ENCODE data around the gene BTBD10. TPM values are rescaled to one million over a fixed set of nuclear protein-coding genes. Genes with fewer than 3 reads are reported as not detected.
"Not testable (repeated sequence)": the region's sequence is repeated elsewhere in the genome, so short reads cannot be mapped to it uniquely, and the experiment has no call there.

The BTBD10 gene
- total RNA-seq, 2 donors from 2014 or later = 19.8 to 21.5 TPM

DNA sequence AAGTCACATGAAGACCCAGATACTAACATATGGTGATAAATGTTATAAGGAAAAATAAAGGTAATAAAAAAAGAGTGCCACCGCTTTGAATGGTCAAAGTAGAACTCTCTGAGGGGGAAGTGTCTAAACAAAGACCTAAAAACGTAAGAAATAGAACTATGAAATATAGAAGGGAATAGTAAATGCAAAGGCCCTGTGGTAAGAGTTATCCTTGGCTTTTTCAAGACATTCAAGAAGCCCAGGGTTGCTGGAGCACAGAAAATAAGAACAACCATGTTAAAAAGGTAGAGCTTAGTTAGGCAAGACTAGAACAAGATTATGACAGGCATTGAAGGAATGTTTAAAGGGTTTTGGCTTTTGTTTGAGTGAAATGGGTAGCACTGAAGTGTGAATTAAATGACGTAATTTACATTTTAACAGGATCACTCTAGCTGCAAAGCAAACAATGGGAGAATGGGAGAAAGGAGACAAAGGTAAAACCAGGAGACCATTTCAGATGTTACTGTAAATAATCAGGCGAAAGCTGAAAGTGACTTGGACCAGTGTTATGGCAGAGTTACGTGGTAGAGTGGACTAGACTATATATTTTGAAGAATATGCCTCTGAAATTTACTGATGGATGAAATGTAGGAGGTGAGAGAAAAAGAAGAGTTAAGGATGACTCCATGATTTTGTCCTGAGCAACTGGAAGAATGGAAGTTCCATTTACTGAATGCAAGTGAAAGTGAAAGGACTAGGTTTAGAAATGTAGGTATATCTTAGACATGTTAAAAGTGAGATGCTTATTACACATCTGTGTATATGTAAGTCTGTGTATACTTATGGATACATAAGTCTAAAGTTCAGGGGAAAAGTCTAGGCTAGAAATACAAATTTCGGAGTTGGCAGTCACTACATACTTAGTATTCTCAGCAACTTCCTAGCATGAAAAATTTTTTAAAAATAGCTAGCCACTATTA is 28.5 kb downstream of the BTBD10 start:
- ATAC-seq (replicated peaks in 1 of 2) = no peak
- H3K27ac Mint-ChIP-seq = no peak overlapping the region
- DNase-seq = no peak
- H3K4me1 Mint-ChIP-seq (ENCODE audit: low read depth) = peaks cover 19% of the 10 kb centered on the region
- H3K27me3 Mint-ChIP-seq (ENCODE audit: low read depth) = no peaks in the 10 kb centered on the region
- H3K36me3 Mint-ChIP-seq (ENCODE audit: insufficient read depth in 2 of 2) = peaks cover 3 to 4% of the 10 kb centered on the region in 2 donors
- H3K9me3 Mint-ChIP-seq = peaks cover 0 to 2% of the 10 kb centered on the region in 2 donors
- H3K4me3 Mint-ChIP-seq = no peak overlapping the region

DNA sequence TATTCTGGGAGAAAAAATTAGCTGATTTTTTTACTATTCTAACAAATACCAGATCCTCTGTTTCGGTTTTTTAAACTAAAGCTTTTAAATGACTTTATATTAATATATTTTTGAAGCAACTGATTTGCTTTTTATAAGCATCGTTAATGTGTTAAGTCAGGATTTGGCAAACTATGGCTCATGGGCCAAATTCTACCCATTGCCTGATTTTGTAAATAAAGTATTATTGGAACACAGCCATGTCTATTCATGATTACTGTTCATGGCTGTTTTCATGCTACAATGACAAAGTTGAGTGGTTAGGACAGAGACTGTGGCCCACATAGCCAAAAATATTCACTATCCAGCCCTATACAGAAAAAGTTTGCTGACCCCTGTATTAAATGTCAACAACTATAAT is 29.6 kb downstream of the BTBD10 start:
- Mint-ChIP-seq H3K27ac (no peak overlapping the region), H3K27me3 (ENCODE audit: low read depth) (no peaks in the 10 kb centered on the region), H3K9me3 (peaks cover 2 to 6% of the 10 kb centered on the region in 2 donors), H3K4me1 (ENCODE audit: low read depth) (peaks cover 24% of the 10 kb centered on the region), H3K36me3 (ENCODE audit: insufficient read depth in 2 of 2) (peaks cover 4 to 12% of the 10 kb centered on the region in 2 donors), H3K4me3 (no peak overlapping the region)
- ATAC-seq (replicated peaks in 1 of 2) (no peak), DNase-seq (no peak)

DNA sequence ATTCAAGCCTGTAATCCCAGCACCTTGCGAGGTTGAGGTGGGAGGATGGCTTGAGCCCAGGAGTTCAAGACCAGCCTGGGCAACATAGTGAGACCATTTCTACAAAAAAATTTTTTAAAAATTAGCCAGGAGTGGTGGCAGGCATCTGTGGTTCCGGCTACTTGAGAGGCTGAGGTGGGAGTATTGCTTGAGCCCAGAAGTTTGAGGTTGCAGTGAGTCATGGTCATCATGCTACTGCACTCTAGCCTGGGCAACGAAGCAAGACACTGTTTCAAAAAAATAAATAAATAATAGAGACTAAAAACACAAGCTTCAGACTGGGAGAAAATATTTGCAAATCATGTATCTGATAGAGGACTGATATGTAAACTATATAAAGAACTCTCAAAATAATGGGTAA is 33.2 kb downstream of the BTBD10 start:
- Mint-ChIP-seq H3K4me3 (peak overlapping the region in 1 of 2 donors; percentile 16), H3K9me3 (peaks cover 8 to 9% of the 10 kb centered on the region in 2 donors), H3K36me3 (ENCODE audit: insufficient read depth in 2 of 2) (peaks cover 9 to 26% of the 10 kb centered on the region in 2 donors), H3K4me1 (ENCODE audit: low read depth) (peaks cover 16% of the 10 kb centered on the region), H3K27ac (peak overlapping the region; percentile 91), H3K27me3 (ENCODE audit: low read depth) (no peaks in the 10 kb centered on the region)
- ATAC-seq (replicated peaks in 1 of 2) (no peak), DNase-seq (no peak)

DNA sequence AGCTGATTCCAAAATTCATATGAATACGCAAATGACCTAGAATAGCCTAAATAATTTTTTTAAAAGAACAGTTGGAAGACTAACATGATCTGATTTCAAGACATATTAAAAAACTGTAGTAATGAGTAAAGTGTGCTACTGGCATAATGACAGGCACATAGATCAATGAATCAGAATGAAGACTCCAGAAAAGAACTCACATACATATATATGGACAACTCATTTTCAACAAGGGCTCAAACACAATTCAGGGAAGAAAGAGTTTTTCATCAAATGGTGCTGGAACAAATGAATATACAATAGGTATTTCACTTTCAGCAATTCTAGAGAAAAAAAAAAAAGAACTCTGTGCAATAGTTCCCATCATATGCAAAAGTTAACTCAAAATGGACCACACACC is 33.7 kb downstream of the BTBD10 start:
- H3K27ac Mint-ChIP-seq = peak overlapping the region; percentile 91

DNA sequence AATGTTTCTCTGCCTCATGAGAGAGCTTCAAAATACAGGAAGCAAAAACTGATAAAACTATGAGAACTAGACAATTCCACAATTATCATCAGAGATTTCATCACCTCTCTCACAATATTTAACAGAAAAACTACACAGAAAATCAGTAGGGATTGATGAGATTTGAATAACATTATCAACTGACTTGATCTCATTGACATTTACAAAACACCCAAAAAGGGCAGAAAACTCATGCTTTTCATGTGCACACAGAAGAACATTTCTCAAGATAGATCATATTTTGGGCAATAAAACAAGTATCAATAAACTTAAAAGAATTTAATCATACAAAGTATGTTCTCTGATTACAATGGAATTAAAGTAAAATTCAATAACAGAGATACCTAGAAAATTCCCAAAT is 35.6 kb downstream of the BTBD10 start:
- peaks cover 8 to 9% of the 10 kb centered on the region in 2 donors for H3K9me3 Mint-ChIP-seq
- no peak for ATAC-seq (replicated peaks in 1 of 2)
- H3K36me3 Mint-ChIP-seq (ENCODE audit: insufficient read depth in 2 of 2) = peaks cover 9 to 26% of the 10 kb centered on the region in 2 donors
- H3K4me1 Mint-ChIP-seq (ENCODE audit: low read depth) = peaks cover 17% of the 10 kb centered on the region
- no peak for DNase-seq
- no peak overlapping the region for H3K27ac Mint-ChIP-seq
- no peak overlapping the region for H3K4me3 Mint-ChIP-seq
- no peaks in the 10 kb centered on the region for H3K27me3 Mint-ChIP-seq (ENCODE audit: low read depth)

More for the DNA sequence above, 33.7 kb downstream of the BTBD10 start:
- ATAC-seq (replicated peaks in 1 of 2) = peak in 1 of 2 donors; percentile 53
- H3K9me3 Mint-ChIP-seq = peaks cover 8 to 9% of the 10 kb centered on the region in 2 donors
- no peaks in the 10 kb centered on the region for H3K27me3 Mint-ChIP-seq (ENCODE audit: low read depth)
- peak overlapping the region in 1 of 2 donors; percentile 16 for H3K4me3 Mint-ChIP-seq
- no peak for DNase-seq
- peaks cover 11% of the 10 kb centered on the region for H3K4me1 Mint-ChIP-seq (ENCODE audit: low read depth)
- H3K36me3 Mint-ChIP-seq (ENCODE audit: insufficient read depth in 2 of 2) = peaks cover 9 to 26% of the 10 kb centered on the region in 2 donors

DNA sequence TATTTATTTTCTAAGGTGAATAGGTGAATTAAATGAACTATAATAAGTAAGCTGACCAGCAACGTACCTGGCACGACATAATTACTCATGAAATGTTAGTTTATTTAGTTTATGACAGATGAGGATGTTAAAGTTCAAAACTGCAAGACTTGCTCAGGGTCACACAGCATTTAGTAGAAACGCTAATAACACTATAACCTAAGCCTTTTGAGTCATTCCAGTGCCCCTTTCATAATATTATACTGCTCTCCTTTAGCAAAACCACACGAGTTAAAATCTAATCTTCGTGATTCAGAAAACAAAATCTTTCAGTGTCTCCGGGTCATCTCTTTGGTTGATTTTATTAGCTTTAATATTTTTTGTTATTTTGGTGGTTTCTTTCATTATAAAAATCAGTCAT is 39.6 kb downstream of the BTBD10 start:
- Mint-ChIP-seq H3K9me3 (peaks cover 4 to 7% of the 10 kb centered on the region in 2 donors), H3K4me3 (no peak overlapping the region), H3K27me3 (ENCODE audit: low read depth) (no peaks in the 10 kb centered on the region), H3K27ac (no peak overlapping the region), H3K4me1 (ENCODE audit: low read depth) (peaks cover 14% of the 10 kb centered on the region), H3K36me3 (ENCODE audit: insufficient read depth in 2 of 2) (peaks cover 5 to 15% of the 10 kb centered on the region in 2 donors)
- DNase-seq (no peak), ATAC-seq (replicated peaks in 1 of 2) (no peak)

DNA sequence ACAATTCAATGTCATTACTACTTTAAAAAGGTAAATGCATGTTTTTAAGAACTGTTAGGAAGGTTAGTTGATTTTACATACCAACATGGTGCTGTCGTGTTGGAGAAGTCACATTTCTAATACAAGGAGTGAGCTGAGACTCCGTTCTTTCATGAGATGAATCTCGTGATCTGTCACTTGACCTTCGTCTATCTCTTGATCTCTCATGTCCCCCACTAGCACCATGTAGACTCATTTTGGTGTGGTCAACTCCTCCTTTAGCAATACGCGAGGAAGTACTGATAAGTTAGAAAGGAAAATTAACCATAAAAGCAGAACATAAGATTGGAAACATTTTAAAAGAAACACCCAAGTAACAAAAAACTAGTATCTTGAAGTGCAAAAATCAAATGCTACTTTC is 41.5 kb downstream of the BTBD10 start:
- Mint-ChIP-seq H3K9me3 (peaks cover 0 to under 1% of the 10 kb centered on the region in 2 donors), H3K36me3 (ENCODE audit: insufficient read depth in 2 of 2) (peaks cover 0 to 3% of the 10 kb centered on the region in 2 donors), H3K27me3 (ENCODE audit: low read depth) (no peaks in the 10 kb centered on the region), H3K27ac (no peak overlapping the region), H3K4me1 (ENCODE audit: low read depth) (peaks cover 14% of the 10 kb centered on the region), H3K4me3 (no peak overlapping the region)
- ATAC-seq (replicated peaks in 1 of 2) (no peak), DNase-seq (no peak)

DNA sequence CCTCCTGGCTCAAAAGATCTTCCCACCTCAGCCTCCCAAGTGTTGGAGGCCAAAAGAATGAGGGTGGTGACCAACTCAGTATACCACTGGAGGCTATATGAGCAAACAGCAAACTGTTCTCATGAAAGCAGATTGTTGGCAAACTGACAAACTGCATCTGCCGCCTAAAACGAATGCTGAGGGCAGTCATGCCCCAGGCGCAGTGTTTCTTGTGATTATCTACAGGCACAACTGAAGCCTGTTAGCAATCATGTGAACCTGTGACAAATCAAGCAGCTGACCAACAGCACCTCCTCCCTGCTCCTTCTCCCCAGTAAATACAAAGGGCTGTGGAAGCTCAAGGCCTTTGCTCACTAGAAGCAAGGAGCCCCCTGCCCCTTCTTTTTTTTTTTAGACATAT is 47.8 kb downstream of the BTBD10 start:
- no peaks in the 10 kb centered on the region for H3K9me3 Mint-ChIP-seq
- H3K27ac Mint-ChIP-seq = no peak overlapping the region
- H3K36me3 Mint-ChIP-seq (ENCODE audit: insufficient read depth in 2 of 2) = peaks cover 0 to 7% of the 10 kb centered on the region in 2 donors
- H3K4me3 Mint-ChIP-seq = no peak overlapping the region
- no peaks in the 10 kb centered on the region for H3K27me3 Mint-ChIP-seq (ENCODE audit: low read depth)
- H3K4me1 Mint-ChIP-seq (ENCODE audit: low read depth) = no peaks in the 10 kb centered on the region
- no peak for ATAC-seq (replicated peaks in 1 of 2)
- DNase-seq = no peak

DNA sequence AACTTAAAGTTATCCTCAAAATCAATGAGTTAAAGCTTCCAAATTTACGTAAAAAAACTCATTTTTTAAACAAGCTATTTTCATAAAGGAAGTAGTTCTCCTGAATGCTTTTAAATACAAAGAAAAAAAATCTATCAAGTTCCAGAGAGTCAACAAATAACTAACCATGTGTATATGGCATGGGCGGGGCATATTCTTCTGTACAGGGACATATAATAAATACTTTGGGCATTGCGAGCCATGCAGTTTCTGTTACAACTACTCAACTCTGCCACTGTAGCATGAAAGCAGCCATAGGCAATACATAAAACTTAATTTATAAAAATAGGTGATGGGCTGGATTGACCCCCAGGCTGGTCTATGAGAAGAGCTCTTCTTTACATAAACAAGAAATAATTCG is 57.8 kb downstream of the BTBD10 start:
- DNase-seq = no peak
- ATAC-seq (replicated peaks in 1 of 2) = no peak
- H3K27ac Mint-ChIP-seq = no peak overlapping the region
- no peaks in the 10 kb centered on the region for H3K4me1 Mint-ChIP-seq (ENCODE audit: low read depth)
- no peaks in the 10 kb centered on the region for H3K27me3 Mint-ChIP-seq (ENCODE audit: low read depth)
- H3K4me3 Mint-ChIP-seq = no peak overlapping the region
- H3K9me3 Mint-ChIP-seq = peaks cover 2 to 5% of the 10 kb centered on the region in 2 donors
- H3K36me3 Mint-ChIP-seq (ENCODE audit: insufficient read depth in 2 of 2) = peaks cover 12 to 24% of the 10 kb centered on the region in 2 donors

DNA sequence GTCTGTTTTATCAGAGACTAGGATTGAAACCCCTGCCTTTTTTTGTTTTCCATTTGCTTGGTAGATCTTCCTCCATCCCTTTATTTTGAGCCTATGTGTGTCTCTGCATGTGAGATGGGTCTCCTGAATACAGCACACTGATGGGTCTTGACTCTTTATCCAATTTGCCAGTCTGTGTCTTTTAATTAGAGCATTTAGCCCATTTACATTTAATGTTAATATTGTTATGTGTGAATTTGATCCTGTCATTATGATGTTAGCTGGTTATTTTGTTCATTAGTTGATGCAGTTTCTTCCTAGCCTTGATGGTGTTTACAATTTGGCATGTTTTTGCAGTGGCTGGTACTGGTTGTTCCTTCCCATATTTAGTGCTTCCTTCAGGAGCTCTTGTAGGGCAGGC is 64.7 kb downstream of the BTBD10 start:
- H3K27ac Mint-ChIP-seq; H3K4me3 Mint-ChIP-seq; H3K9me3 Mint-ChIP-seq; ATAC-seq (replicated peaks in 1 of 2); H3K27me3 Mint-ChIP-seq (ENCODE audit: low read depth); DNase-seq; H3K4me1 Mint-ChIP-seq (ENCODE audit: low read depth): not testable (repeated sequence)
- H3K36me3 Mint-ChIP-seq (ENCODE audit: insufficient read depth in 2 of 2) = peaks cover 12 to 24% of the 10 kb centered on the region in 2 donors

DNA sequence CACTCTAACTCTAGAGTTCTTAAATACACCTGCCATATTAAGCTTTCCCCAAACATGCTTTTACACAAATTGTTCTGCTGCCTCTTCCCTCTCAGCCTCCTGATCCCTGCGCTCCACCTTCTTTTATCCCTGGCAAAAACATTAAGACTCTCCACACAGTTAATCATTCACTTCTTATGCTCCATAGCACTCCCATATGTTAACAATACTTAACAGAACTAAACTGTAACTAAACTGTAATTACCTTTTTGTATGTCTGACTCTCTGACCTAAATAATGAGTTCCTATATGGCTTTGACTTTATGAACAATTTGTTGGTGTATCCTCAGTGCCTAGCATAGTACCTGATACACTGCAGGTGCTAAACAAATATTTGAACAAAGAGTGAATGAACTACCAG is 71.8 kb downstream of the BTBD10 start:
- Mint-ChIP-seq H3K27ac (peak overlapping the region; percentile 7), H3K4me3 (no peak overlapping the region)

DNA sequence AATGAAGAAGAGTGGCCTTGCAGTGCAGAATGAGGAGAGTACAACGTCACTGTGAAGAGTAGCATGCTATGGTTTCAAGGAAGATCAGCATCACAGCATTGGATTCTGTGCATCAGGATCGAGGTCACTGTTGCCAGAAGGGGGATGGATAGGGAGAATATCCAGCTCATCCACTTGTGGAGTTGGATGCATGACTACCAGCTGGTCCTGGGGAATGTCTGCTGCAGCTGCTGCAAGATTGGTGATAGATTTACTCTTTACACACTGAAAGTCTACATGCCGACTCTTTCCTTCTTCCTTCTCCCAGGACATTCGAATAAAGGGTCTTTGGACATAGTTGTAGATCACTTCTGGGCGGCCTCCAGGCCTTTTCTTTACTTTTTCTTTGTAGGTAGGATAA is 74.3 kb downstream of the BTBD10 start:
- H3K4me1 Mint-ChIP-seq (ENCODE audit: low read depth) = no peaks in the 10 kb centered on the region
- DNase-seq (no peak), ATAC-seq (replicated peaks in 1 of 2) (no peak)
- peak overlapping the region; percentile 75 for H3K27ac Mint-ChIP-seq
- H3K27me3 Mint-ChIP-seq (ENCODE audit: low read depth) = no peaks in the 10 kb centered on the region
- H3K4me3 Mint-ChIP-seq = no peak overlapping the region
- no peaks in the 10 kb centered on the region for H3K9me3 Mint-ChIP-seq
- no peaks in the 10 kb centered on the region for H3K36me3 Mint-ChIP-seq (ENCODE audit: insufficient read depth in 2 of 2)

More for the DNA sequence above, 71.8 kb downstream of the BTBD10 start:
- Mint-ChIP-seq H3K4me1 (ENCODE audit: low read depth) (no peaks in the 10 kb centered on the region), H3K27me3 (ENCODE audit: low read depth) (no peaks in the 10 kb centered on the region), H3K9me3 (no peaks in the 10 kb centered on the region), H3K36me3 (ENCODE audit: insufficient read depth in 2 of 2) (no peaks in the 10 kb centered on the region)
- ATAC-seq (replicated peaks in 1 of 2) = no peak
- DNase-seq = no peak

DNA sequence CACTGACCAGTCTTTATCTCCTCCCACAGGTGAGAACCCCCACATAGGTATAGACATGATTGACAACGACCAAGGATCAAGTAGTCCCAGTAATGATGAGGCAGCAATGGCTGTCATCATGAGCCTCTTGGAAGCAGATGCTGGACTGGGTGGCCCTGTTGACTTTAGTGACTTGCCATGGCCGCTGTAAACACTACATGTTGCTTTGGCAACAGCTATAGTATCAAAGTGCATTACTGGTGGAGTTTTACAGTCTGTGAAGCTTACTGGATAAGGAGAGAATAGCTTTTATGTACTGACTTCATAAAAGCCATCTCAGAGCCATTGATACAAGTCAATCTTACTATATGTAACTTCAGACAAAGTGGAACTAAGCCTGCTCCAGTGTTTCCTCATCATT is 76.5 kb downstream of the BTBD10 start:
- Mint-ChIP-seq H3K4me1 (ENCODE audit: low read depth) (no peaks in the 10 kb centered on the region), H3K27ac (peak overlapping the region; percentile 20), H3K9me3 (no peaks in the 10 kb centered on the region), H3K4me3 (no peak overlapping the region), H3K36me3 (ENCODE audit: insufficient read depth in 2 of 2) (peaks cover 0 to 1% of the 10 kb centered on the region in 2 donors), H3K27me3 (ENCODE audit: low read depth) (no peaks in the 10 kb centered on the region)
- ATAC-seq (replicated peaks in 1 of 2) (no peak), DNase-seq (no peak)
